ENCODE data around the gene SESTD1. TPM values are rescaled to one million over a fixed set of nuclear protein-coding genes. Genes with fewer than 3 reads are reported as not detected.
"Not testable (repeated sequence)": the region's sequence is repeated elsewhere in the genome, so short reads cannot be mapped to it uniquely, and the experiment has no call there.

Gene SESTD1
- total RNA-seq, 1 donor from 2014 or later = 17.9 TPM

DNA sequence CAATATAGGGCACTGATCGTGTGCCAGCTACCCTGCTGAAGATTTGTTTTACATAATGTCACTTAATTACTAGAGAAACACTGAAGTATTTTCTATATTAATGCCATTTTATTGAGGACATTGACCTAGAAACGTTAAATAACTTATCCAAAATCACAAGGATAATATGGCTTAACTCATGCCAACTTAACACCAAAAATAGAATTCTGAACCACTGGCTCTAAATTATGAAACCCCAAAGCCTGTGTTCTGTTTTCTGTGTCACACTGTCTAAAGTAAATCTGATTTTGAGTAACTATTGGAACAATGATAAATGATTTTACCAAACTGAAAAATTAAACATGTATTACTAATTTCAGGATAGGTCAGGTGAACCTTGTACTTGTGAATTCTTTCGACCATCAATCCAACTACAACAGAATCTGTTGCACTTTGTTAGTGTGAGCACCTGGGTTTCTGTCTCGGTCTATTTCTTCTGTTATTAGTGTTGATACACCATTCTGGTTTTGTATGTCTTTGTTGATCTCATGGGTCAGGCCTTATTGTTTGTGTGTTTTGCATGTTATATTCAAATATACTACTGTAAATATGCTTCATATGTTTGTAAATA lies 166.4 kb downstream of the SESTD1 start:
- H3K27me3 ChIP-seq (ENCODE audit: control insufficient read depth, insufficient read depth, low read length) = no peaks in the 10 kb centered on the region
- TF ChIP-seq, protein P1, sequence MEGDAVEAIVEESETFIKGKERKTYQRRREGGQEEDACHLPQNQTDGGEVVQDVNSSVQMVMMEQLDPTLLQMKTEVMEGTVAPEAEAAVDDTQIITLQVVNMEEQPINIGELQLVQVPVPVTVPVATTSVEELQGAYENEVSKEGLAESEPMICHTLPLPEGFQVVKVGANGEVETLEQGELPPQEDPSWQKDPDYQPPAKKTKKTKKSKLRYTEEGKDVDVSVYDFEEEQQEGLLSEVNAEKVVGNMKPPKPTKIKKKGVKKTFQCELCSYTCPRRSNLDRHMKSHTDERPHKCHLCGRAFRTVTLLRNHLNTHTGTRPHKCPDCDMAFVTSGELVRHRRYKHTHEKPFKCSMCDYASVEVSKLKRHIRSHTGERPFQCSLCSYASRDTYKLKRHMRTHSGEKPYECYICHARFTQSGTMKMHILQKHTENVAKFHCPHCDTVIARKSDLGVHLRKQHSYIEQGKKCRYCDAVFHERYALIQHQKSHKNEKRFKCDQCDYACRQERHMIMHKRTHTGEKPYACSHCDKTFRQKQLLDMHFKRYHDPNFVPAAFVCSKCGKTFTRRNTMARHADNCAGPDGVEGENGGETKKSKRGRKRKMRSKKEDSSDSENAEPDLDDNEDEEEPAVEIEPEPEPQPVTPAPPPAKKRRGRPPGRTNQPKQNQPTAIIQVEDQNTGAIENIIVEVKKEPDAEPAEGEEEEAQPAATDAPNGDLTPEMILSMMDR (IDR thresholded peaks at IDR 0.05; ENCODE audit: insufficient read depth, low read length, poor library complexity, severe bottlenecking) = no peak
- no peak for DNase-seq (ENCODE audit: low read depth)
- no peaks in the 10 kb centered on the region for H3K36me3 ChIP-seq (ENCODE audit: control insufficient read depth, insufficient read depth, low read length)
- no peak overlapping the region for H3K4me3 ChIP-seq (ENCODE audit: low read depth, low read length)

DNA sequence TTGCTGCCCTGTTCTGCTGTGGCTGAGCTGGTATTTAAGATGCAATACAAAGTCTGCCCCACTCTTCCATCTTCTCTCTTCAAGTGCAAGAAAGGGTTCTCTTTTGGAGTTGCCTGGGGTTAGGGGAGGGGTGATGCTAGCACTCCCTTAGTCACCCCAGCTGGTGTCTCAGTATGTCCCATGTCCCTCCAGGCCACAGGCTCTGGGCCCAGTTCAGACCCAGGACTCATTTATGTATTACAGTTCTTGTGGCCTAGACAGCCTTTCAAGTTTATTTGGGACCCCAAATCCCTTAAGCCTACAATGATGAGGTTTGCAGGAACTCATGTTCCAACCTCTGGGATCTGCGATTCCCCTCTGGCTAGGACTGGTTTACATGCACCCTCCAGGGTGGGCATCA lies 167.5 kb downstream of the SESTD1 start:
- Histone ChIP-seq H3K4me3 (ENCODE audit: low read depth, low read length) (no peak overlapping the region), H3K27me3 (ENCODE audit: control insufficient read depth, insufficient read depth, low read length) (no peaks in the 10 kb centered on the region)
- TF ChIP-seq, protein P1 (IDR thresholded peaks at IDR 0.05; ENCODE audit: insufficient read depth, low read length, poor library complexity, severe bottlenecking) = no peak

DNA sequence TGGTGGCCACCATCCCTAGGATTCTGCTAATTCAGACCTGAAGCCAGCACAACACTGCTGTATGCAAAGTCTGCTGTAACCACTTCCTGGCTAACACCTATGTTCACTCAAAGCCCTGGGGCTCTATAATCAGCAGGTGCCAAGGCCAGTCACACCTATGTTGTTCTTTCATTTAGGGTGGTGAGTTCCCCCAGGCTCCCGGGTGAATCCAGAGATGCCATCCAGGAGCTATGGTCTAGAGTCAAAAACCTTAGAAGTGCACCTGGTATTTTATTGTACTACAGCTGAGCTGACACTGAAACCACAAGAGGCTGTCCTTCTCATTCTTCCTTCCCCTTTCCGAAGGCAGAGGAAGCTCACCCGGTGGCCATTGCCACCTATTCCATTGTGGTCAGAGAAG lies 168.5 kb downstream of the SESTD1 start:
- H3K36me3 ChIP-seq (ENCODE audit: control insufficient read depth, insufficient read depth, low read length) = no peaks in the 10 kb centered on the region
- no peaks in the 10 kb centered on the region for H3K27me3 ChIP-seq (ENCODE audit: control insufficient read depth, insufficient read depth, low read length)
- TF ChIP-seq, protein P1 (IDR thresholded peaks at IDR 0.05; ENCODE audit: insufficient read depth, low read length, poor library complexity, severe bottlenecking) = no peak
- DNase-seq (ENCODE audit: low read depth) = no peak
- no peak overlapping the region for H3K4me3 ChIP-seq (ENCODE audit: low read depth, low read length)

More for the DNA sequence above, 167.5 kb downstream of the SESTD1 start:
- no peak for DNase-seq (ENCODE audit: low read depth)
- H3K36me3 ChIP-seq (ENCODE audit: control insufficient read depth, insufficient read depth, low read length) = no peaks in the 10 kb centered on the region

DNA sequence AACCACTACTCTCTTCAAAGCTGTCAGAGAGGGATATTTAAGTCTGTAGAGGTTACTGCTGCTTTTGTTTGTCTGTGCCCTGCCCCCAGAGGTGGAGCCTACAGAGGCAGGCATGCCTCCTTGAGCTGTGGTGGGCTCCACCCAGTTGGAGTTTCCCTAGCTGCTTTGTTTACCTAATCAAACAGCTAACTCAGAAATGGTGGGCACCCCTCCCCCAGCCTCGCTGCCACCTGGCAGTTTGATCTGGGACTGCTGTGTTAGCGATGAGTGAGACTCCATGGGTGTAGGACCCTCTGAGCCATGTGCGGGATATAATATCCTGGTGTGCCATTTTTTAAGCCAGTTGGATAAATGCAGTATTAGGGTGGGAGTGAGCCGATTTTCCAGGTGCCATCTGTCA lies 171.7 kb downstream of the SESTD1 start:
- DNase-seq (ENCODE audit: low read depth); H3K27me3 ChIP-seq (ENCODE audit: control insufficient read depth, insufficient read depth, low read length); H3K36me3 ChIP-seq (ENCODE audit: control insufficient read depth, insufficient read depth, low read length); H3K4me3 ChIP-seq (ENCODE audit: low read depth, low read length): not testable (repeated sequence)

DNA sequence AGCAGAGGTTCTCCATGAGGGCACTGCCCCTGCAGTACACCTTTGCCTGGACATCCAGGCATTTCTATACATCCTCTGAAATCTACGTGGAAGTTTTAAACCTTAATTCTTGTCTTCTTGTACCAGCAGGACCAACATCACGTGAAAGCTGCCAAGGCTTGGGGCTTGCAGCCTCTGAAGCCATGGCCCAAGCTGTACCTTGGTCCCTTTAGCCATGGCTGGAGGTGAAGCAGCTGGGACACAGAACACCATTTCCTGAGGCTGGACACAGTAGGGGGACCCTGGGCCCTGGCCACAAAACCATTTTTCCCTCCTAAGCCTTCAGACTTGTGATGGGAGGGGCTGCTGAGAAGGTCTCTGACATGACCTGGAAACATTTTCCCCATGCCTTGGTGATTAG lies 181.9 kb downstream of the SESTD1 start:
- no peak for DNase-seq (ENCODE audit: low read depth)
- H3K27me3 ChIP-seq (ENCODE audit: control insufficient read depth, insufficient read depth, low read length) = no peaks in the 10 kb centered on the region
- no peaks in the 10 kb centered on the region for H3K36me3 ChIP-seq (ENCODE audit: control insufficient read depth, insufficient read depth, low read length)
- no peak overlapping the region for H3K4me3 ChIP-seq (ENCODE audit: low read depth, low read length)
- TF ChIP-seq, protein P1 (IDR thresholded peaks at IDR 0.05; ENCODE audit: insufficient read depth, low read length, poor library complexity, severe bottlenecking) = no peak

DNA sequence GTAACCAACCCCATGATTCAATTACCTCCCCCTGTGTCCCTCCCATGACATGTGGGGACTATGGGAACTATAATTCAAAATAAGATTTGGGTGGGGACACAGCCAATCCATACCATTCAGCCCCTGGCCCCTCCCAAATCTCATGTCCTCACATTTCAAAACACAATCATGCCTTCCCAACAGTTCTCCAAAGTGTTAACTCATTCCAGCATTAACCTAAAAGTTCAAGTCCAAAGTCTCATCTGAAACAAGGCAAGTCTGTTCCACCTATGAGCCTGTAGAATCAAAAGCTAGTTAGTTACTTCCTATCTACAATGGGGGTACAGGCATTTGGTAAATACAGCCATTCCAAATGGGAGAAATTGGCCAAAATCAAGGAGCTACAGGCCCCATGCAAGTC lies 182.7 kb downstream of the SESTD1 start:
- Histone ChIP-seq H3K27me3 (ENCODE audit: control insufficient read depth, insufficient read depth, low read length) (no peaks in the 10 kb centered on the region), H3K4me3 (ENCODE audit: low read depth, low read length) (no peak overlapping the region), H3K36me3 (ENCODE audit: control insufficient read depth, insufficient read depth, low read length) (no peaks in the 10 kb centered on the region)
- DNase-seq (ENCODE audit: low read depth) = no peak
- TF ChIP-seq, protein P1 (IDR thresholded peaks at IDR 0.05; ENCODE audit: insufficient read depth, low read length, poor library complexity, severe bottlenecking) = no peak
